ENCODE measurements around the gene RPL7A.
A peak's percentile ranks its signal among the peaks of the same experiment; 100 is the strongest.

The RPL7A gene

DNA sequence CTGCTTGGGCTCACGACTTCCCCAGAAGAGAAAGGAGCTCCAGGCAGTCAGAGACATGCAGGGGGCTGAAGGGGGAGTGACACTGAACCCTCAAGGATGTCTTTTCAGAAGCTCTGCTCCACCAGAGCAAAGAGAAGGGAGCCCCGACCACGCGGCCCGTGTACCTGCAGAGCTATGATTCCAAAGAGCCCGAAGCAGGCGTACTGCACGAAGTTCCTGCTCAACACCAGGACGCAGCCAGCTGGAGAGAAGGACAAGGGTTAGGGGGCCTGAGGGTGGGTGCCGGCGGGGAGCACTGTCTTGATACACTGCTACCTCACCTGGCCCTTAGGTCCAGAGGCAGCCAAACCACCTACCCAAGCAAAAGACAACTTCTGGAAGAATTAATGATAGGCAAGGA is 18.4 kb downstream of the RPL7A start:
- peaks cover 46% of the 10 kb centered on the region for H3K36me3 ChIP-seq (ENCODE audit: control insufficient read depth, insufficient read depth, low read length)
- no peaks in the 10 kb centered on the region for H3K4me1 ChIP-seq (ENCODE audit: control insufficient read depth, insufficient read depth, low read length)
- no peak overlapping the region for H3K4me3 ChIP-seq (ENCODE audit: low read depth, low read length)
- H3K9me3 ChIP-seq (ENCODE audit: control insufficient read depth, insufficient read depth, low read length) = no peaks in the 10 kb centered on the region
- no peak overlapping the region for H3K9ac ChIP-seq (ENCODE audit: low read depth, low read length)
- H3K27me3 ChIP-seq (ENCODE audit: control insufficient read depth, insufficient read depth, low read length) = no peaks in the 10 kb centered on the region

DNA sequence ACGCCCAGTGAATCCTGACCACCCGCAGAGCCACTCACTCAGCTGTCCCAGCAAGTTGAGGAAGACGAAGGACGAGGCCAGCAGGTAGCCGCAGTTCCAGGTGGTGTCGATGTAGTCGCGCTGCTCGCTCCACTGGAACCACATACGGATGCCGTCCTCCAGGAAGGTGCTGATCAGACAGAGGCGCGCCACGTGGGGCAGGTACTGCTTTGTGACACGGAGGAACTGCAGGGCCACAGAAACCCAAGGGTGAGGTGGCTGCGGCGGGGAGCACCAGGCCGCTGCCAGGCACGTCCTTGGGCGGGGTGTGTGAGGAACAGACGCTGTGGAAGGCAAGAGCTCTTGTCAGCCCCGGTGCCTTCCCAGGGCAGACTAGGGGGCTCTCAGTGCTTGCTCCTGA is 19.2 kb downstream of the RPL7A start:
- no peak overlapping the region for H3K4me3 ChIP-seq (ENCODE audit: low read depth, low read length)
- no peaks in the 10 kb centered on the region for H3K4me1 ChIP-seq (ENCODE audit: control insufficient read depth, insufficient read depth, low read length)
- no peaks in the 10 kb centered on the region for H3K9me3 ChIP-seq (ENCODE audit: control insufficient read depth, insufficient read depth, low read length)
- peaks cover 42% of the 10 kb centered on the region for H3K36me3 ChIP-seq (ENCODE audit: control insufficient read depth, insufficient read depth, low read length)
- H3K9ac ChIP-seq (ENCODE audit: low read depth, low read length) = no peak overlapping the region
- no peaks in the 10 kb centered on the region for H3K27me3 ChIP-seq (ENCODE audit: control insufficient read depth, insufficient read depth, low read length)

DNA sequence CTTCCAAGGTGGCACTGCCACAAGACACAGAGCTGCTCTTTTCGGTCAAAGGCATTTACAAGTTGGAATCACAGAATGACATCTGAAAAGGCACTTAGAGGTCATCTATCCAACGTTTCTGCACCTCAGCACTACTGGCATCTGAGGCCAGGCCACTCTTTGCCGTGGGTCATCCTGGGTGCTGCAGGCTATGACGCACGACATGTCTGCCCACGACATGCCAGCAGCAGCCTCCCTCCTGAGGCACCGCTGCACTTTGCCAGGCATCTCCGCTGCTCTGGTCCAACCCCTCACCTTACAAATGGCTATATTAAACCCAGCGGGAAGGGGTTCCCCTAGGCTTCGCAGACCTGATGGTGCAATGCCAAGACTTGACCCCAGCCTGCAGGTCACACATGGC is 19.8 kb downstream of the RPL7A start:
- H3K4me3 ChIP-seq (ENCODE audit: low read depth, low read length) = no peak overlapping the region
- no peaks in the 10 kb centered on the region for H3K9me3 ChIP-seq (ENCODE audit: control insufficient read depth, insufficient read depth, low read length)
- H3K27me3 ChIP-seq (ENCODE audit: control insufficient read depth, insufficient read depth, low read length) = no peaks in the 10 kb centered on the region

DNA sequence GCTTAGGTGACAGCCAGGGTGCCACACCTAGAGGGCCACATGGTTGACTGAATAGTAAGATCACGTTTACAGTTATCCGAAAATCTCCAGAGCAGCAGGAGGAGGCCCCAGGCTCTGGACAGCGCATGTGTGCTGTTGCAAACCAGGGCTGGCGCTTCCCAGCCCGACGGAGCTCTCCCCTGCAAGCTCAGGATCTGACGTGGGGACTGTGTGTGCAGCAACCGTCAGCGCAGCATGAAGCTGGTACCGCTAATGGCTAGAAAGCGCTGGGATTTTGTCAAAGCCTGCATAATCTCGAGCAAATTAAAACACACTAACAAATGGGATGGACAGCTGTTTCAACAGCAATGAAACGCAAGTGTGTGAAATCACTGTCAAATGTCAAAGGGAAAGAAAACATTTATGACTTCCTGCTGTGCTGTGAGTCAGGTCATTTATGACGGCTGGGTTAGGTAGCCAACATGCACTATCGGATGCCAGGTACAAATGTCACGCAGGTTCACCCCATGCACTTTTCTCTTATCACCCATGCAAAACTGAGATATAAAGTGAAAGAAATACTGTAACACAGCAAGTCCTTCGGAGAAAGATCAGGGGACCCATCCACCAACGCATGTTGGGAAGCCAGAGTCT is 20.3 kb downstream of the RPL7A start:
- no peaks in the 10 kb centered on the region for H3K27me3 ChIP-seq (ENCODE audit: control insufficient read depth, insufficient read depth, low read length)
- no peak overlapping the region for H3K4me3 ChIP-seq (ENCODE audit: low read depth, low read length)
- H3K4me1 ChIP-seq (ENCODE audit: control insufficient read depth, insufficient read depth, low read length) = peaks cover 5% of the 10 kb centered on the region
- H3K9me3 ChIP-seq (ENCODE audit: control insufficient read depth, insufficient read depth, low read length) = no peaks in the 10 kb centered on the region
- peaks cover 43% of the 10 kb centered on the region for H3K36me3 ChIP-seq (ENCODE audit: control insufficient read depth, insufficient read depth, low read length)
- no peak overlapping the region for H3K9ac ChIP-seq (ENCODE audit: low read depth, low read length)

More for the DNA sequence above, 19.8 kb downstream of the RPL7A start:
- peaks cover 4% of the 10 kb centered on the region for H3K4me1 ChIP-seq (ENCODE audit: control insufficient read depth, insufficient read depth, low read length)
- H3K9ac ChIP-seq (ENCODE audit: low read depth, low read length) = no peak overlapping the region
- peaks cover 40% of the 10 kb centered on the region for H3K36me3 ChIP-seq (ENCODE audit: control insufficient read depth, insufficient read depth, low read length)

DNA sequence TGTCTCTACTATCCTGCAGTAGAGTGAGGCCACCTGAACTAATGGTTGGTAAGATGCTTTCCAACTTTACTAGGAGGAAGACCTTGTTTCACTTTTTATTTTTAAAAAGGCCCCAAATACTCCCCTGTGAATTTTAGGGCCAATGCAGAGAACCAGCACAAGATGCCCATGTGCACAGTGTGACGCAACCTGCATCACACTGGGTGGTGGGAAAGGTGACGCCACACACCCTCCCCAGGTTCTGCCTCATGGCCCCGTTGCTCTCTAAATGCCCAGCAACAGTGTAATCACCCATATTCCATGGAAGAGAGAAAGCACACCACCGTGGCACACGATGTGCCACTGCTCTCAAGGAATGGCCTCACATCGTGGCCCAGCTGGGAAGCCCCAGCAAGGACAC is 21.4 kb downstream of the RPL7A start:
- no peaks in the 10 kb centered on the region for H3K27me3 ChIP-seq (ENCODE audit: control insufficient read depth, insufficient read depth, low read length)
- no peaks in the 10 kb centered on the region for H3K9me3 ChIP-seq (ENCODE audit: control insufficient read depth, insufficient read depth, low read length)
- no peak overlapping the region for H3K9ac ChIP-seq (ENCODE audit: low read depth, low read length)
- peaks cover 34% of the 10 kb centered on the region for H3K36me3 ChIP-seq (ENCODE audit: control insufficient read depth, insufficient read depth, low read length)
- peaks cover 5% of the 10 kb centered on the region for H3K4me1 ChIP-seq (ENCODE audit: control insufficient read depth, insufficient read depth, low read length)
- no peak overlapping the region for H3K4me3 ChIP-seq (ENCODE audit: low read depth, low read length)

DNA sequence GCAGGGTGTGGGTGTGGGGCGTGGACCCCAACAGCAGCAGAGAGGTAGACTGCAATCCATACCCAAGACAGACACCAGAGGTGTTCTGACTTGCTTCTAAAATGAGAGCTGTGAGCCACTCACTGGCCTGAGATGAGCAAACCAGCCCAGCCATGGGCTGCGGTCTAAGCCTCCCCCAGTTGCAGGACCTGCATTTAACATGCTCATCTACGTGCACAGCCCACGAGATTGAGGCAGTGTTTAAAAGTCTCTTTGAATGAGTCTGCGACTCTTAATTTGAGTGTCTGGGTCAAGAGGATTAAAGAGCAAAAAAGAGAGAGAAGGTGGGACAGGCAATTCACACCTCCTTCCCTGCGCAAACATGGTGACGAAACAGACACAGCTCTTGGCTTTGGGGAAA is 21.9 kb downstream of the RPL7A start:
- Histone ChIP-seq H3K36me3 (ENCODE audit: control insufficient read depth, insufficient read depth, low read length) (peaks cover 31% of the 10 kb centered on the region), H3K9ac (ENCODE audit: low read depth, low read length) (no peak overlapping the region), H3K4me1 (ENCODE audit: control insufficient read depth, insufficient read depth, low read length) (peaks cover 5% of the 10 kb centered on the region), H3K27me3 (ENCODE audit: control insufficient read depth, insufficient read depth, low read length) (no peaks in the 10 kb centered on the region), H3K9me3 (ENCODE audit: control insufficient read depth, insufficient read depth, low read length) (no peaks in the 10 kb centered on the region), H3K4me3 (ENCODE audit: low read depth, low read length) (no peak overlapping the region)

DNA sequence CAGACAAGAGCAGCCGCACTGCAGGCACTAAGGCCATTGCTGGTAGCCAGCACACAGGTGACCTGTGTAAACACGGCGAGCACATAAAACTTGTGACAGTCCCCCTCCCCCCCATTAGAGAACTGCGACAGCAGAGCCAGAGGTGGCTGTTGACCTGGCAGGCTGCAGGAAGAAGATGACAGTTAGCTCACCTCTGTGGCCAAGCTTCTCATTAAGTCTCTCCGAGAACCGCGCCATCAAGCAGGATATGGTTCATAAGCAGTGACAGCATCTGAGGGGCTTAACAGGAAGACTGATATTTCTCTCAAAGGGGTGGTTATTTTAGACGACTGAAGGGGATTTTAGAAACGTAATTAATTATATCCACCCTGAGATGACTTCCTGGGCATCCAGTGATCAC is 22.7 kb downstream of the RPL7A start:
- peaks cover 5% of the 10 kb centered on the region for H3K4me1 ChIP-seq (ENCODE audit: control insufficient read depth, insufficient read depth, low read length)
- no peaks in the 10 kb centered on the region for H3K27me3 ChIP-seq (ENCODE audit: control insufficient read depth, insufficient read depth, low read length)
- H3K4me3 ChIP-seq (ENCODE audit: low read depth, low read length) = no peak overlapping the region
- H3K36me3 ChIP-seq (ENCODE audit: control insufficient read depth, insufficient read depth, low read length) = peaks cover 26% of the 10 kb centered on the region
- no peak overlapping the region for H3K9ac ChIP-seq (ENCODE audit: low read depth, low read length)
- H3K9me3 ChIP-seq (ENCODE audit: control insufficient read depth, insufficient read depth, low read length) = no peaks in the 10 kb centered on the region

DNA sequence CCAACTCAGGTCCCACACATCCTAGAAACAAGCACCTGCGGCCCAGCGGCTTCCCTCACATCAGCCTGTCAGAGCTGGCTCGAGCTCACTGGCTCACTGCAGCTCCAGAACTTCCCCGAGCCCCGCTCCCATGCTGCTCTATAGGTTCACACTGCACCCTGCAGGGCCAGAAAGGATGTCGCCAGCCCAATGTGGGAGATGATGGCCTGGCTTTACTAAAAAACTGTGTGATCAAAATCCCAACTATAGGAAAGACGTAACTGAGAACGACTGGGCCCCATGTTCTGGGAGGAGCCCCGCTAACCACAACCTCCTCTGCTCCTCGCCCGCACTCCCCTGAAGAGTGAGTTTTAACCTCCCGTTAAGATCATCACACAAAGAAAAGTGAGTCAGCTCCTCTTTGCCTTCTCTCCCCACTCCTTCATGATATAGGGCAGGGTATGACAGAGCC is 23.3 kb downstream of the RPL7A start:
- Histone ChIP-seq H3K27me3 (ENCODE audit: control insufficient read depth, insufficient read depth, low read length) (no peaks in the 10 kb centered on the region), H3K4me3 (ENCODE audit: low read depth, low read length) (no peak overlapping the region), H3K36me3 (ENCODE audit: control insufficient read depth, insufficient read depth, low read length) (peaks cover 26% of the 10 kb centered on the region), H3K9ac (ENCODE audit: low read depth, low read length) (peak overlapping the region; percentile 32), H3K9me3 (ENCODE audit: control insufficient read depth, insufficient read depth, low read length) (no peaks in the 10 kb centered on the region), H3K4me1 (ENCODE audit: control insufficient read depth, insufficient read depth, low read length) (peaks cover 5% of the 10 kb centered on the region)

DNA sequence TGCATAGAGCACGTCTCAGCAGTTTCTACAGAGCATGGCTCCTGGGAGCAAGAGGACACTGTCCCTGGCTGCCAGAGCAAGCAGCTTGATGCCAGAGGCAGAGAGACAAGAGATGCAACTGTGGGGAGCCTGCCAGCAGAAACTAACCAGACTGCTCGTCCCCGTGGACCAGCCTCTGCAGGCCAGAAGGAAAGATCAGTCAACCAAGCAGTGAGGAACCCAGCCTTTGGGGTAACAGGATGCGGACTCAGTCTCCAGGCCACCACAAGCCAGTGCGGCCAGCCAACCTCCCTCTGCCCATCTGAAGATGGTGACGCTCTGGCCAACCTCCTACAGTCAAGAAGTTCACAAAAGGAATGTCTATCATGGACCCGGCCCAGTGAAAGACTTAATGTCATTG is 24.1 kb downstream of the RPL7A start:
- no peak overlapping the region for H3K9ac ChIP-seq (ENCODE audit: low read depth, low read length)
- peaks cover 18% of the 10 kb centered on the region for H3K36me3 ChIP-seq (ENCODE audit: control insufficient read depth, insufficient read depth, low read length)
- H3K27me3 ChIP-seq (ENCODE audit: control insufficient read depth, insufficient read depth, low read length) = peaks cover 6% of the 10 kb centered on the region
- H3K4me1 ChIP-seq (ENCODE audit: control insufficient read depth, insufficient read depth, low read length) = peaks cover 5% of the 10 kb centered on the region
- H3K4me3 ChIP-seq (ENCODE audit: low read depth, low read length) = no peak overlapping the region
- H3K9me3 ChIP-seq (ENCODE audit: control insufficient read depth, insufficient read depth, low read length) = no peaks in the 10 kb centered on the region

DNA sequence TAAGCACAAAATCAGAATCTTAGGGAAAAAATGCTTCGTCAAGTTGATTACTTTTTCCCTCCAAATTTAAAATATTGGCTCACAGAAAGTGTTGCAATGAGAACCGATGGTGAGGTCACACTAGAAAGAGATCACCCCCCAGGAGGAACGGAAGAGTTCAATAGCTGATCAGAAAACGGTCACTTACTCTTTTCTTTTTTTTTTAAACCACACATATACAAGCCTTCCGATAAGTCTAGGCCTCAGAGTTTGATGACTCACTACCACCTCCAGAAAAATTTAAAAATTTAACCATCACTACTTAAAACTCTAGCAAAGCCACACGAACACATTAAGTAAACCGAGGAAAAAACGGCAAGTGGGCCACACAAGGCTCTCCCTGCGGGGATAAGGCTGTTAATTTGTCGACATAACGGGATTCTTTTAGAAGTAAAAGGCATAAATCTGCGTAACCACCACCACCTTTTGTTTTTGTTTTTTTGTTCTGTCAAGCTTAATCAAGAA is 26.6 kb downstream of the RPL7A start:
- H3K4me1 ChIP-seq (ENCODE audit: control insufficient read depth, insufficient read depth, low read length) = peaks cover 5% of the 10 kb centered on the region

DNA sequence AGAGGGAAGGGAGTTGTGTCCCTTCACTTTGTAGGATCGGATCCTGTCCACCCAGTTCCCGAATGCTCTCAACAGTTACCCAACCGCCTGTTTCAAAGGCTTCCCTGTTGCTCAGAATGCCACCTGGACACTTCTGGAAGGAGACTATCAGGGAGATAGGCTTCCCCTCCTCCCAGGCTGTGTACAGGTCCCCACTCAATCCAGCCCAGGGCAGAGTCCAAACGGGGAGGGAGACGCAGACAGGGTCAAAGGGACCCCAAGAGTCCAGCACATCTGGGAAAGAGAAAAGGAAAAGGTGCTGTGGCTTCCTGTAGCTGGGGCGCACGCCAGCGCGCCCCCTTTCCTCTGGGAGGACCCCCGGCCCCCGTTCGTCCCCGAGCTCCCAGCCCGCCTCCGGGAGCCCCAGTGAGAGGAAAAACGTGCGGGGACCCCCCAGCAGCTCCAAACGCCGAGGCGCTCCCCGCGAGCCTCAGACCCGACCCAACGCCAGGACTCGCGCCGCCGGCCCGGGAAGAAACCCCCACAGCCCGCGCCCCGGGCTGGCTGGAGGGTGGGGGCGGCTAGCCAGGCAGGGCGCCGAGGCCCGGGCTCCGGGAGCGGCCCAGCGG is 27.2 kb downstream of the RPL7A start:
- H3K4me3 ChIP-seq (ENCODE audit: low read depth, low read length) = peak overlapping the region; percentile 97
- H3K36me3 ChIP-seq (ENCODE audit: control insufficient read depth, insufficient read depth, low read length) = peaks cover 11% of the 10 kb centered on the region
- H3K9ac ChIP-seq (ENCODE audit: low read depth, low read length) = peak overlapping the region; percentile 96
- no peaks in the 10 kb centered on the region for H3K9me3 ChIP-seq (ENCODE audit: control insufficient read depth, insufficient read depth, low read length)
- H3K27me3 ChIP-seq (ENCODE audit: control insufficient read depth, insufficient read depth, low read length) = peaks cover 17% of the 10 kb centered on the region
- peaks cover 5% of the 10 kb centered on the region for H3K4me1 ChIP-seq (ENCODE audit: control insufficient read depth, insufficient read depth, low read length)

More for the DNA sequence above, 26.6 kb downstream of the RPL7A start:
- H3K9ac ChIP-seq (ENCODE audit: low read depth, low read length) = peak overlapping the region; percentile 96
- peaks cover 17% of the 10 kb centered on the region for H3K27me3 ChIP-seq (ENCODE audit: control insufficient read depth, insufficient read depth, low read length)
- H3K4me3 ChIP-seq (ENCODE audit: low read depth, low read length) = peak overlapping the region; percentile 97
- peaks cover 11% of the 10 kb centered on the region for H3K36me3 ChIP-seq (ENCODE audit: control insufficient read depth, insufficient read depth, low read length)
- no peaks in the 10 kb centered on the region for H3K9me3 ChIP-seq (ENCODE audit: control insufficient read depth, insufficient read depth, low read length)
